Esophagus squamous epithelium (tissue), 5 donors: Measurements from ENCODE around the gene OCA2. TPM values are rescaled to one million over a fixed set of nuclear protein-coding genes. Genes with fewer than 3 reads are reported as not detected.

Experiments
- DNase-seq: peaks from one replicate; lab custom pipeline; 2025; lab: John Stamatoyannopoulos, UW
- H3K27ac ChIP-seq, 4 donors: fragments of 200-600 bp; sonication (generic); one replicate each; pipeline ENCODE4 v1.5.1; 2016 to 2019; ENCODE audit warnings: mild to moderate bottlenecking in 1 of 4
- H3K27me3 ChIP-seq, 4 donors: fragments of 200-600 bp; sonication (generic); 1 replicate in 3 of 4; 2 replicates in 1 of 4; pipeline versions ENCODE4 v1.5.1 to v1.6.0; 2017 to 2021; ENCODE audit warnings: antibody characterized with exemption in 1 of 4
- H3K36me3 ChIP-seq, 3 donors: fragments of 200-600 bp; sonication (generic); one replicate each; pipeline ENCODE4 v1.5.1; 2016 to 2019
- H3K4me1 ChIP-seq, 3 donors: fragments of 200-600 bp; sonication (generic); one replicate each; pipeline ENCODE4 v1.5.1; 2017 to 2019
- H3K4me3 ChIP-seq, 4 donors: fragments of 200-600 bp; sonication (generic); 1 replicate in 3 of 4; 2 replicates in 1 of 4; pipeline ENCODE4 v1.5.1; 2016 to 2019; ENCODE audit warnings: mild to moderate bottlenecking in 2 of 4, moderate library complexity in 1 of 4
- H3K9me3 ChIP-seq, 3 donors: fragments of 200-600 bp; sonication (generic); one replicate each; pipeline ENCODE4 v1.5.1; 2016 to 2019
- CTCF ChIP-seq, 6 experiments: fragments of 450-650 bp in 4 of 6; fragments of 200-600 bp in 2 of 6; sonication (generic) in 2 of 6; IDR thresholded peaks; one replicate each; pipeline ENCODE4 v1.5.1; 2016 to 2019; ENCODE audit warnings: antibody characterized with exemption in 6 of 6, mild to moderate bottlenecking in 4 of 6, moderate library complexity in 4 of 6
- POLR2A ChIP-seq, 4 donors: fragments of 450-650 bp; IDR thresholded peaks; one replicate each; pipeline ENCODE4 v1.6.1; 2017; ENCODE audit warnings: antibody characterized with exemption in 4 of 4, mild to moderate bottlenecking in 4 of 4, moderate library complexity in 3 of 4
- WGBS, 2 donors: methylation state at CpG; one replicate each; pipeline ENCODE4 v1.1.5; 2018; 5-methylcytosine and 5-hydroxymethylcytosine counted together
- intact Hi-C: fragments of 100-400 bp; cut with DNase I; formaldehyde crosslinking; loops from one replicate; pipeline ENCODE4 v1.15.0; 2022
- total RNA-seq, 4 donors: library from RNA; depleted of rRNA; stranded (reverse); fragments of >200 nt; gene quantifications; one replicate each; pipeline ENCODE4 v1.1.0, GENCODE V29; 2016
- donor health status: DM: yes; HTN: yes; CAD: no.

Gene OCA2
- total RNA-seq, 4 donors from 2014 or later, result 1.7 to 5.5 (median 4.6) TPM

GRCh38 chr15:27865323-27865922 lies 233.7 kb downstream of the OCA2 start:
- Histone ChIP-seq H3K4me3 (no peak overlapping the region), H3K36me3 (no peaks in the 10 kb centered on the region), H3K27me3 (no peaks in the 10 kb centered on the region), H3K4me1 (peaks cover 0 to 20% (median 0%) of the 10 kb centered on the region in 3 donors), H3K9me3 (no peaks in the 10 kb centered on the region), H3K27ac (no peak overlapping the region)
- DNase-seq, result no peak
- 74 to 75% methylated on average over 8 of the region's 12 CpGs for WGBS, 2 donors
- intact Hi-C loops, result no loop called here
- TF ChIP-seq POLR2A (IDR thresholded peaks at IDR 0.05) (no peak), CTCF (IDR thresholded peaks at IDR 0.05) (no peak)

DNA sequence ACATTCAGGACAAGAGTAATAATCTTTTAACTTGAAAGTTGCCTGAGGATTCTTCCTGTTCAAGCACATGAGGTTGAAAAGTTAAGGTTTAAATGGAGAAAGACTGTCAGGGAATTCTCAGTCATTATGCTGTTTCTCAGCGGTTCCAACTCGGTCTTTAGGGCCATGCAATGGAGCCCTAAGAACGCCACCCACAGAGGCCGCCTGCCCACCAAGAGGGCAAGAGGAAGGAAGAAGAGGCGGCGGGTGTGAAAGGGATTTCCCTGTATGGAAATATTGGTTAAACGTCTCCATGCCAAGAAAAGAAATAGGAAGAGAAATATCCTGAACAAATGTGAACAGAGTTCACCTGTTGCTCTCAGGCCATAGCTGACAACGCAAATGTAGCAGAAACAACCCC lies 234.4 kb downstream of the OCA2 start:
- peaks cover 0 to 13% (median 0%) of the 10 kb centered on the region in 3 donors for H3K4me1 ChIP-seq
- no peak overlapping the region for H3K27ac ChIP-seq
- no peak overlapping the region for H3K4me3 ChIP-seq
- no peaks in the 10 kb centered on the region for H3K27me3 ChIP-seq
- 65 to 77% methylated on average over 8 of the region's 8 CpGs for WGBS, 2 donors
- no peak for TF ChIP-seq CTCF (IDR thresholded peaks at IDR 0.05)
- TF ChIP-seq POLR2A (IDR thresholded peaks at IDR 0.05), result no peak
- intact Hi-C loops, result no loop called here
- no peaks in the 10 kb centered on the region for H3K36me3 ChIP-seq
- H3K9me3 ChIP-seq, result no peaks in the 10 kb centered on the region
- DNase-seq, result no peak

DNA sequence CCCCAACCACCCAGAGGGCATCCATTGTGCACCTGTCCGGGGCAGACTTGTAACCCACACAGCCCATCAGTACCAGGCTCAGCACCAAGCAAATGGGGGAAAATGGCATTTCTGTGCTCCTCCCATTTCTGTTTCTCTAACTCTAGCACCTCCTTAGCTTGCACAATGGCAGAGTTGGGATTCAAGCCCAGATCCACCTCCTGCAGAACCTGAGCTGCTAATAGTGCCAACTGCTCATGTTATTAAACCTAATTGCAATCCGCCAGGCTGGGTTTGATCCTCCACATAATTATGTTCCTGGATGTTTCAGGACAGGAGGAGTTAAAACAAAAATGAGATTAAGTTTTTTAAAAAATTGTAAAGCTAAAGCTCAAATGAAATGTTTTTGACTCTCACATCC lies 235.0 kb downstream of the OCA2 start:
- intact Hi-C loops, result no loop called here
- Histone ChIP-seq H3K27ac (no peak overlapping the region), H3K4me1 (peaks cover 0 to 7% (median 0%) of the 10 kb centered on the region in 3 donors), H3K9me3 (no peaks in the 10 kb centered on the region), H3K4me3 (no peak overlapping the region), H3K27me3 (no peaks in the 10 kb centered on the region), H3K36me3 (no peaks in the 10 kb centered on the region)
- TF ChIP-seq POLR2A (IDR thresholded peaks at IDR 0.05) (no peak), CTCF (IDR thresholded peaks at IDR 0.05) (no peak)
- DNase-seq, result no peak
- 40 to 41% methylated on average over 1 to 2 of the region's 2 CpGs for WGBS, 2 donors

DNA sequence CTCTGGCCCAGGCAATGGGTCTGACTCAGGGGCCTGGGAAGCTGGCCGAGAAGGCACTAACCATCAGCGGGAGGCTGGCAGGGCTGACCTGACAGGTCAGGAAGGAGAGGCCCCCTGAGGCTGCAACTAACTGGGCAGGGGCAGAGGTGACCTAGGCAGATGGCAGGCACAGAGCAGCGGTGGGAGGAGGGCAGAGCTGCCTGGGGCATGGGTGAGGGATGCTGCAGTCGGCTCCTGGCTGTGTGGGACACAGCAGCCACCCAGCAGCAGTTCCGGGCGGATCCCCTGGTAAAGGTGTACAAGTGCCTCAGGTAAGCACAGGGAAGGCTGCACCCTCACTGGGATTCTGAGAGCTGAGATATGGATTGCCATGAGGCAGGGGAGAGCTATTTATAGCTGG lies 236.1 kb downstream of the OCA2 start:
- H3K9me3 ChIP-seq, result no peaks in the 10 kb centered on the region
- WGBS, 2 donors, result 60 to 76% methylated on average over 1 to 4 of the region's 6 CpGs
- intact Hi-C loops, result no loop called here
- no peak overlapping the region for H3K4me3 ChIP-seq
- no peaks in the 10 kb centered on the region for H3K36me3 ChIP-seq
- H3K4me1 ChIP-seq, result peaks cover 0 to 7% (median 0%) of the 10 kb centered on the region in 3 donors
- no peak overlapping the region for H3K27ac ChIP-seq
- no peaks in the 10 kb centered on the region for H3K27me3 ChIP-seq
- DNase-seq, result no peak
- no peak for TF ChIP-seq CTCF (IDR thresholded peaks at IDR 0.05)
- TF ChIP-seq POLR2A (IDR thresholded peaks at IDR 0.05), result no peak

DNA sequence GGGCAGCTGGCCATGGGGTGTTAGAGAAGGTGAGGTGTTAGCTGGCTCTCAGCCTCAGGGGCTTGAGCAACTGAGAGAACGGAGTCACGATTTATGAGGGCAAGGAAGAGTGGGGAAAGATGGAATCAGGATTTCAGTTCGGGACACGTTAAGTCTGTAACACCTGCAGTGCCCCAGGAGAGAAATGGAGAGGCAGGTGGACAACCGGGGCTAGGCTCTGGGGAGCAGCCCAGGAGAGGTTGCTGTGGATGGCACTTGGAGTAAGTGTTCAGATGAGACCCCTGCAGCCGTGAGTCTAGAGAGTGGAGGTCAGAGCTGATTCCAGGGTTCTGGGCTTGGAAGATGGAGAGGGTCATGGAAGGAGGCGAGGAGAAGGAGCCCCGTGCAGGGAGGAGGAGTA lies 237.9 kb downstream of the OCA2 start:
- H3K27ac ChIP-seq, result no peak overlapping the region
- whole genome bisulfite sequencing, 2 donors, result 85 to 88% methylated on average over 8 of the region's 8 CpGs
- no peaks in the 10 kb centered on the region for H3K27me3 ChIP-seq
- DNase-seq, result no peak
- H3K4me1 ChIP-seq, result peaks cover 0 to 7% (median 0%) of the 10 kb centered on the region in 3 donors
- intact Hi-C loops, result no loop called here
- TF ChIP-seq CTCF (IDR thresholded peaks at IDR 0.05) (no peak), POLR2A (IDR thresholded peaks at IDR 0.05) (no peak)
- H3K36me3 ChIP-seq, result no peaks in the 10 kb centered on the region
- H3K4me3 ChIP-seq, result no peak overlapping the region
- H3K9me3 ChIP-seq, result no peaks in the 10 kb centered on the region
